ENCODE measurements around the gene DBR1.

GRCh38 chr3:138139691-138140090, 35.0 kb downstream of the DBR1 start:
- no peak for TF ChIP-seq CTCF (IDR thresholded peaks at IDR 0.05 in 8 of 11, conservative IDR thresholded peaks at IDR 0.05 in 3 of 11)
- TF ChIP-seq POLR2AphosphoS5 (IDR thresholded peaks at IDR 0.05) = no peak

All from spleen (tissue), 7 donors.